DOHH2 (cell line): Measurements from ENCODE around the gene ZNF638.

Experiments
- CTCF ChIP-seq: fragments of 200-600 bp; sonication (generic); IDR thresholded peaks from one replicate; pipeline ENCODE4 v1.5.1; 2014; ENCODE audit warnings: antibody characterized with exemption, mild to moderate bottlenecking, low read depth, low read length; ENCODE audit not compliant: poor library complexity, severe bottlenecking
- EZH2phosphoT487 ChIP-seq: fragments of 200-600 bp; sonication (generic); IDR thresholded peaks from 2 replicates; pipeline ENCODE4 v1.6.1; 2017; ENCODE audit warnings: borderline replicate concordance, mild to moderate bottlenecking, antibody characterized with exemption, low read length, moderate library complexity, mixed read lengths

DNA sequence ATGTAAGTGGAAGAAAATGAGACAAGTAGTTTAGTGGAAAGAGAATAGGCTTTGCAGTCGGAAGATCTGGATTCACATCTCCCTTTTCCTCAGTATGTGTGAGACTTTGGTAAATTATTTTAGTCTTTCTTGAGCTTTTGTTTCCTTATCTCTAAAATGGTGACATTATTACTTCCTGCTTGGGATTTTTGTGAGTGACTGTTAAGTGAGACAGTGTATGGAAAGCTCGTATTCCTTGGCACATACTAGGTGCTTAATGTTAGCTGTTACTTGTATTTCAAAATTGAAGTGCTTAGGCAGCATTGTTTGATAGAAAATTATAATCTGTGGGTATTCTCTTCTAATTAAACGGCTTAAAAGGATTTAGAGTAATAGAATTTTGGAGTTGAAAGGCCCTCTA is 2.0 kb downstream of the ZNF638 start:
- TF ChIP-seq CTCF (no peak), EZH2phosphoT487 (no peak)
